ENCODE results near the gene TIMD4.
"Not testable (repeated sequence)": the region's sequence is repeated elsewhere in the genome, so short reads cannot be mapped to it uniquely, and the experiment has no call there.

Gene TIMD4

GRCh38 chr5:156963125-156963524, at the start of gene TIMD4:
TSS of gene TIMD4 (minus strand) at chr5:156963226. CDS start at chr5:156963198, 28 bp downstream.
- no peak for FAIRE-seq

GRCh38 chr5:157006262-157006661, 43.2 kb upstream of the TIMD4 start:
- FAIRE-seq, result no peak

- no peak for FAIRE-seq
Measured at GRCh38 chr5:157004893-157005551, 42.0 kb upstream of the TIMD4 start.

- FAIRE-seq, result no peak
Measured at GRCh38 chr5:156991714-156992113, 28.7 kb upstream of the TIMD4 start.

GRCh38 chr5:156984064-156984463, 21.0 kb upstream of the TIMD4 start:
- no peak for FAIRE-seq

- no peak for FAIRE-seq
Measured at GRCh38 chr5:156981481-156981880, 18.5 kb upstream of the TIMD4 start.

- FAIRE-seq, result no peak
Measured at GRCh38 chr5:156974328-156974727, 11.3 kb upstream of the TIMD4 start.

GRCh38 chr5:156971848-156972525, 9.0 kb upstream of the TIMD4 start:
- FAIRE-seq, result no peak

GRCh38 chr5:156971415-156971814, 8.4 kb upstream of the TIMD4 start:
- FAIRE-seq, result no peak

GRCh38 chr5:156967386-156967785, 4.4 kb upstream of the TIMD4 start:
- FAIRE-seq, result not testable (repeated sequence)

- no peak for FAIRE-seq
Measured at GRCh38 chr5:156956321-156956720, 6.7 kb downstream of the TIMD4 start.

- FAIRE-seq, result no peak
Measured at GRCh38 chr5:156951359-156951758, 11.7 kb downstream of the TIMD4 start.

GRCh38 chr5:156950716-156951115, 12.3 kb downstream of the TIMD4 start:
- FAIRE-seq, result no peak

- no peak for FAIRE-seq
Measured at GRCh38 chr5:156949424-156949823, 13.6 kb downstream of the TIMD4 start.

- FAIRE-seq, result no peak
Measured at GRCh38 chr5:156947925-156948324, 15.1 kb downstream of the TIMD4 start.

- FAIRE-seq, result no peak
Measured at GRCh38 chr5:156942064-156942463, 21.0 kb downstream of the TIMD4 start.

- FAIRE-seq, result not testable (repeated sequence)
Measured at GRCh38 chr5:156940462-156940861, 22.6 kb downstream of the TIMD4 start.

- no peak for FAIRE-seq
Measured at GRCh38 chr5:156936972-156937371, 26.1 kb downstream of the TIMD4 start.

- no peak for FAIRE-seq
Measured at GRCh38 chr5:156934450-156935211, 28.4 kb downstream of the TIMD4 start.

- FAIRE-seq, result no peak
Measured at GRCh38 chr5:156929366-156929948, 33.6 kb downstream of the TIMD4 start.

- FAIRE-seq, result no peak
Measured at GRCh38 chr5:156927545-156927944, 35.5 kb downstream of the TIMD4 start.

GRCh38 chr5:156925767-156926166, 37.3 kb downstream of the TIMD4 start:
- not testable (repeated sequence) for FAIRE-seq

GRCh38 chr5:156922207-156922792, 40.7 kb downstream of the TIMD4 start:
- FAIRE-seq, result no peak

All from G401.6 (cell line).